GM10266 (cell line): ENCODE data around the gene DUSP2.

ENCODE experiments used
- DNase-seq: peaks from one replicate; pipeline ENCODE4 v3.0.0; 2012; ENCODE audit errors: extremely low spot score
- CTCF ChIP-seq: IDR thresholded peaks from 2 replicates; pipeline ENCODE4 v1.5.1; 2012; ENCODE audit warnings: mild to moderate bottlenecking, low read depth; ENCODE audit not compliant: control insufficient read depth, insufficient read depth; ENCODE audit errors: missing control alignments

Gene DUSP2

DNA sequence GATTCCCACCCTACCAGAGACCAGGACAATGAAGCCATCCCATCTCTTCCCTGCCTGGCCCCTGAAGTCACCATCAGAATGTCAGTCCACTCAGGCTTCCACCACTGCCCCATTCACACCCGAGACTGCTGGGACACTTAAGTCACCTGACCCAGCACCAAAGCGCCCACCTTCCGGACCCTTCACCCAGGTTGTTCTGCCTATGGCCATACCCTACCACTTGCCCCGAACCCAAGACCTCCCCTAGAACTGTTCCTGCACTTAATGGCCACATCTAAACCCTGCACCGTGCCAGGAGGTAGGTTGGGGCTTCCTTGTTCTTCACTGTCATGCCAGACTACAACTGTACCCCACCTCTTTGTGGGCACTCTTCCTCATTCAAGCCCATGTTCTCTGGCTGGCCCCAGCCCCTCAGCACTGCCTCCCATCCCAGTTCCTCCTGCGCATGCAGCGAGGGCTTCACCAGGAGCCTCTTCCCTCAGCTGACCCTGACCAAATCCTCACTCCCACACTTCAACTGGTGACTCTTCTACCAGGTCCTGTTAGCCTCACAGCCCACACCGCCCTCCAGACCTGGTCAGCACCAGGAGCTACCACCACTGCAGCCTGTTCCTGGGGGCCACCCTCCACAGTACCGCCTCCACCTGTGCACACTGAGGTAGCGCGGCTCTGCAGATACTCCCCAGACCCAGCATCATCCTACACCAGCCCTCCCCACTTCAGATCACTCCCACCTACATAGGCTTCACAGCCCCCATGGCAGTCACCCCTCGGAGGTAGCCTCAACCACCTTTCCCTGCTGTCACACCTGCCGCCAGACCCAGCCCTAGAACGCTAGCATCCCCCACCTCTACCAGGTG, 20.6 kb downstream of the DUSP2 start:
- DNase-seq: no peak
- TF ChIP-seq CTCF: no peak

- no peak for DNase-seq
- no peak for TF ChIP-seq CTCF
Observed at GRCh38 chr2:96123936-96124335, 21.3 kb downstream of the DUSP2 start.

- TF ChIP-seq CTCF: no peak
- no peak for DNase-seq
Observed at GRCh38 chr2:96123290-96123689, 21.9 kb downstream of the DUSP2 start.

DNA sequence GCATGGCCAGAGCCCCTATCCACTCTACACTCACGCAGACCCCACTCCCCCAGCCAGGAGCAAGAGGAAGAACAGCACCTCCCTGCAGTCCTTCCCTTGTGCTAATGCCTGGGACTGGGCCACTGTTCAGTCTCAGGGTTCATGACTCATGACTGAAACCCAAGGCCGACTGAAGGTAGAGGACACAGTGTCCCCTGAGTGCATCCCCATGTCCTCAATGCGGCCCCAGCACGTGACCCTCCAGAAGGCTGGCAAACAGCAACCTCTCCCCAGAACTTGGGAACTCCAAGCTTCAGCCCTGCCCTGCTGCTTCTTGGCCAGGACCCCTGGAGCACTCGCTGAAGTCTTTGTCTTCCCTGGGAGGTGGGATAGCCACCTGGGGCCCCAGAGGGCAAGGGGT, 22.8 kb downstream of the DUSP2 start:
- DNase-seq: no peak
- TF ChIP-seq CTCF: no peak

DNA sequence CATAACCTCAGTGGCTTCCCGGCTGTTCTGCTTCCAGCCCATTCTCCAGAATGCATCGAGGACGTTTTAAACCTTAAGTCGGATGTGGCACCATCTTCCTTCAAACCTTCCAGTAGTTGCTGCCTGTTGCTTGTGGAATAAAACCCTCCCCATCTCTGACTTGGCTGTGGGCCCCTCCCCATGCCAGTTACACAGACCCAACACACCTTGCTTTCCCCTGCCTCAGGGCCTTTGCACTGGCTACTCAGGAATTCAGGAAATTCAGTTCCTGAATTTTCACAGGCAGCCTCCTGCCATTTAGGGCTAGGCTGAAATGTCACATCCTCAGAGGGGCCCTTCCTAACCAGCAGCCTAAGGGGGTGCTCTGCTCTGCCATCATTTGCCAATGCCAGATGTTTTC, 23.8 kb downstream of the DUSP2 start:
- no peak for TF ChIP-seq CTCF

GRCh38 chr2:96120991-96121390, 24.2 kb downstream of the DUSP2 start:
- no peak for DNase-seq
- TF ChIP-seq CTCF: no peak

More for the DNA sequence above, 23.8 kb downstream of the DUSP2 start:
- DNase-seq: no peak

DNA sequence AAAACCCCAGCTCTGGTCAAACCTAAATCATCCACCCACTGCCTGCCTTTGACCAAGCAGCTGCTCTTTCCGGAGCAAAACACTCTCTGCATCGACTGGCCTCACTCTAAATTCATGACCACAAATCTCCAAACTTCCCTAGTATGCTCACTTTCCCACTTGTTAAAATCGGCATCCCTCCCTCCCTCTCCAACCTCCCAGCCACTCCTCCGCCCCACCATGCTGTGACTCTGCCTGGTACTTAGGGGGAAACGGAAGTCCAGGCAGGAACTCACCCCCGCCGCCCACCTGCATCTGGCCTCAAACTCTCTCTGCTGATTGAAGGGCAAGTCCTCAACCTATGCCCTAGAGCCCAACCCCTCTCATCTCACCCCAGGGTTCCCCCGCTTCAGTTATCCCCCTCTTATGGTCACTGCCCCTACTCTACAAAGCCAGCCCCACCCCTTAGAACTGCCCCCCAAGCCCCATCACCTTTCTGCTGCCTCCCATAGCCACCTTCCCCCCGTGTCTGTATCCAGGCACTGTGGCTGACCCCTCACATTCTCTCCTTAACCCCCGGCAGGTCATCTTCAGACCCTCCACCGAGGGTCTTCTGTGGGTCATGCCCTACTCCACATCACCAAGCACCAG, 25.0 kb downstream of the DUSP2 start:
- TF ChIP-seq CTCF: no peak
- DNase-seq: no peak
